DND-41 (cell line): Measurements from ENCODE around the gene PPIL6.

ENCODE experiments used
- ATAC-seq: fragments of 200-7000 bp; cut with Tn5 transposase; 3 replicates; pipeline ENCODE4 v1.9.1; 2021; ENCODE audit warnings: low read depth; ENCODE audit not compliant: insufficient read depth
- DNase-seq: peaks from one replicate; pipeline ENCODE4 v3.0.0-alpha.2; 2020
- H2AFZ ChIP-seq: 2 replicates; pipeline ENCODE4 v1.6.0; 2012; ENCODE audit warnings: low read depth, low read length
- H3K27ac ChIP-seq: 2 replicates; pipeline ENCODE4 v1.5.1; 2012; ENCODE audit warnings: low read length, inconsistent platforms
- H3K27me3 ChIP-seq: fragments of 200-600 bp; sonication (generic); 2 replicates; pipeline ENCODE4 v1.6.0; 2012; ENCODE audit warnings: low read length, mild to moderate bottlenecking, inconsistent platforms; ENCODE audit not compliant: insufficient read depth, poor library complexity
- H3K36me3 ChIP-seq: 2 replicates; pipeline ENCODE4 v1.5.1; 2012; ENCODE audit warnings: low read length, inconsistent platforms; ENCODE audit not compliant: insufficient read depth
- H3K4me1 ChIP-seq: 2 replicates; pipeline ENCODE4 v1.5.1; 2012; ENCODE audit warnings: mild to moderate bottlenecking, low read length; ENCODE audit not compliant: insufficient read depth
- H3K4me2 ChIP-seq: 2 replicates; pipeline ENCODE4 v1.6.0; 2012; ENCODE audit warnings: mild to moderate bottlenecking, moderate library complexity, low read length, inconsistent platforms; ENCODE audit not compliant: insufficient read depth
- H3K4me3 ChIP-seq, 2 experiments: fragments of 200-600 bp in 1 of 2; shearing (Covaris generic) in 1 of 2; 2 replicates each; pipeline ENCODE4 v1.5.1; 2012 to 2016; ENCODE audit warnings: inconsistent platforms in 2 of 2, low read length in 2 of 2, mild to moderate bottlenecking in 2 of 2, low read depth in 1 of 2, moderate library complexity in 1 of 2
- H3K79me2 ChIP-seq: 2 replicates; pipeline ENCODE4 v1.6.0; 2012; ENCODE audit warnings: low read length, inconsistent platforms; ENCODE audit not compliant: insufficient read depth
- H3K9ac ChIP-seq: 2 replicates; pipeline ENCODE4 v1.6.0; 2012; ENCODE audit warnings: low read depth, mild to moderate bottlenecking, inconsistent platforms, low read length, moderate library complexity
- H3K9me3 ChIP-seq: 2 replicates; pipeline ENCODE4 v1.5.1; 2012; ENCODE audit warnings: low read length, moderate library complexity, mild to moderate bottlenecking, inconsistent platforms; ENCODE audit not compliant: insufficient read depth, severe bottlenecking
- H4K20me1 ChIP-seq: 2 replicates; pipeline ENCODE4 v1.6.0; 2012; ENCODE audit warnings: low read length; ENCODE audit not compliant: insufficient read depth
- EZH2 ChIP-seq: IDR thresholded peaks from 3 replicates; pipeline ENCODE4 v1.6.1; 2012; ENCODE audit warnings: borderline replicate concordance, low read depth, mild to moderate bottlenecking, moderate library complexity, low read length, inconsistent platforms; ENCODE audit not compliant: severe bottlenecking
- TF ChIP-seq, protein P1 (sequence below): IDR thresholded peaks from 2 replicates; pipeline ENCODE4 v1.5.1; 2012; ENCODE audit warnings: borderline replicate concordance, low read length, moderate library complexity, mild to moderate bottlenecking; ENCODE audit not compliant: poor library complexity, severe bottlenecking; ENCODE audit errors: extremely low read depth

Gene PPIL6

DNA sequence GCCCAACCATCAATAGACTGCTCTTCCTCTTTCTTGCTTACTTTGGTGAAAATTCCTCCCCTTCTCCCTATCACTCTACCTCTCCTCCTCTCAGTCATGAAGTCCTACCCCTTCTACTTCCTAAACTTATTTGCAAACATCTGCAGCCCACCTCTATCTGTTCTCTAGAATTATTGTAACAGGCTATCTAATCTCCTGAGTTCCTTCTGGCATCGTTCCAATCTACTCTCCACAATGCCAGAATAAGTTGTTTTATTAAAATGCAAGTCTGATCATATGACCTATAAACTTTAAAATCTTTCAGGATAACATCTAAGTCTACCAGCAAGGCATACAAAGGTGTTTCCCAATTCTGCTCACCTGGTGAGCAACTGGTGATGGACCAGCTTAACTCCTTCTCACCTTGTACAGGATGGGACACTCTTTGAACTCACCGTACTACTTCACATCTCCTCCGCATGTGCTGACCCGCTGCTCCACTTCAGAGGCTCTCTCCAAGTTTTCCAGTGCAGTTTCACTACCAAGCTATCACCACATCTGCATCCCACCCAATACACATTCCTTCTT lies 66.0 kb downstream of the PPIL6 start:
- peaks cover 55% of the 10 kb centered on the region for H3K79me2 ChIP-seq
- H3K36me3 ChIP-seq, result peaks cover 95% of the 10 kb centered on the region
- no peak overlapping the region for H3K4me3 ChIP-seq
- ATAC-seq, result no peak
- no peak overlapping the region for H2AFZ ChIP-seq
- no peak overlapping the region for H3K9ac ChIP-seq
- DNase-seq, result no peak
- TF ChIP-seq EZH2, result no peak
- TF ChIP-seq, protein P1, sequence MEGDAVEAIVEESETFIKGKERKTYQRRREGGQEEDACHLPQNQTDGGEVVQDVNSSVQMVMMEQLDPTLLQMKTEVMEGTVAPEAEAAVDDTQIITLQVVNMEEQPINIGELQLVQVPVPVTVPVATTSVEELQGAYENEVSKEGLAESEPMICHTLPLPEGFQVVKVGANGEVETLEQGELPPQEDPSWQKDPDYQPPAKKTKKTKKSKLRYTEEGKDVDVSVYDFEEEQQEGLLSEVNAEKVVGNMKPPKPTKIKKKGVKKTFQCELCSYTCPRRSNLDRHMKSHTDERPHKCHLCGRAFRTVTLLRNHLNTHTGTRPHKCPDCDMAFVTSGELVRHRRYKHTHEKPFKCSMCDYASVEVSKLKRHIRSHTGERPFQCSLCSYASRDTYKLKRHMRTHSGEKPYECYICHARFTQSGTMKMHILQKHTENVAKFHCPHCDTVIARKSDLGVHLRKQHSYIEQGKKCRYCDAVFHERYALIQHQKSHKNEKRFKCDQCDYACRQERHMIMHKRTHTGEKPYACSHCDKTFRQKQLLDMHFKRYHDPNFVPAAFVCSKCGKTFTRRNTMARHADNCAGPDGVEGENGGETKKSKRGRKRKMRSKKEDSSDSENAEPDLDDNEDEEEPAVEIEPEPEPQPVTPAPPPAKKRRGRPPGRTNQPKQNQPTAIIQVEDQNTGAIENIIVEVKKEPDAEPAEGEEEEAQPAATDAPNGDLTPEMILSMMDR, result no peak
- H3K4me2 ChIP-seq, result no peak overlapping the region
- H3K9me3 ChIP-seq, result no peaks in the 10 kb centered on the region
- peaks cover 33% of the 10 kb centered on the region; the same call in 1 of the 2 replicates for H4K20me1 ChIP-seq
- H3K27me3 ChIP-seq, result no peaks in the 10 kb centered on the region
- H3K4me1 ChIP-seq, result peaks cover 12% of the 10 kb centered on the region
- no peak overlapping the region for H3K27ac ChIP-seq

DNA sequence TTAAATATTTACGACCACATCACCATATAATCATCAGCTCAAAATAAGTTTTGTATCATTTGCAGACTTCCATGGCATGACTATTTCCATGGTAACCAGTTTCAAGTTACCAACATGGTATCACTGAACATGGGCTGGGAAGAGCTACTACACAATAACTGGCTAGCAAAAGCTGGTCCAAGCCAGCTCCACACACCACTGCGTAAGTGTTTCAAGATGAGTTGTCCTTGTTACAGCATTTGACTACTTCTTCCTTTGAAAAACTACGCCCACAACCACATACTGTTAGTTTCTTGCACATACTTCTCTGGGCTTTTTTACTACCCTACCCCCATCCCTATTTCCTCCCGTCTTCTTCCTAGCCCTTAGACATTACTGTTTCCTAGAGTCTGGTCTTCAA lies 66.7 kb downstream of the PPIL6 start:
- Histone ChIP-seq H3K36me3 (peaks cover 95% of the 10 kb centered on the region), H3K4me1 (peaks cover 6% of the 10 kb centered on the region; the same call in 1 of the 2 replicates), H3K9ac (no peak overlapping the region), H4K20me1 (peaks cover 27% of the 10 kb centered on the region; the same call in 1 of the 2 replicates), H3K4me3 (no peak overlapping the region), H3K79me2 (peaks cover 52% of the 10 kb centered on the region), H3K27ac (no peak overlapping the region), H3K9me3 (no peaks in the 10 kb centered on the region), H2AFZ (no peak overlapping the region), H3K27me3 (no peaks in the 10 kb centered on the region), H3K4me2 (no peak overlapping the region)
- DNase-seq (no peak), ATAC-seq (no peak)
- no peak for TF ChIP-seq EZH2
- TF ChIP-seq, protein P1, result no peak

DNA sequence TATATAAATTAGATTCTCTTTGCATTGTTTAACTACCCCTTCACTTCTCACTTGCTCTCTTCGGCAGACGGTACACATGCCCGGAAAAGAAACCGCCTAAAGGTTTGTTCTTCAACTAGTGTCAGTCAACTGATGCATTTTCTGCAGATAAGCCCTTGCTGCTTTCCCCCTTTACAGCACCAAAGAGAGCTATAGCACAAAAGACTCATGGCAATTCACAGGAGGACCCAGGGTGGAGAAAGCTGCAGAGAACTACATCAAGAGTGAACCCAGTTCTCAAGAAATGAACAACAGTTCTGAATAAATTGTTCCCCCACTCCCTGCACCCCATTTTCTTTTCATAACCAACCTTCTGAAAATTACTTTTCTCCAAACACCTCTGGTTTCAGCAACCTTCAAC lies 67.1 kb downstream of the PPIL6 start:
- H3K4me1 ChIP-seq, result peaks cover 6% of the 10 kb centered on the region; the same call in 1 of the 2 replicates
- DNase-seq (no peak), ATAC-seq (no peak)
- H3K27ac ChIP-seq, result no peak overlapping the region
- H3K9me3 ChIP-seq, result no peaks in the 10 kb centered on the region
- TF ChIP-seq EZH2, result no peak
- TF ChIP-seq, protein P1, result no peak
- no peaks in the 10 kb centered on the region for H3K27me3 ChIP-seq
- no peak overlapping the region for H2AFZ ChIP-seq
- H4K20me1 ChIP-seq, result peaks cover 24% of the 10 kb centered on the region; the same call in 1 of the 2 replicates
- H3K4me2 ChIP-seq, result no peak overlapping the region
- H3K79me2 ChIP-seq, result peaks cover 49% of the 10 kb centered on the region
- H3K36me3 ChIP-seq, result peaks cover 96% of the 10 kb centered on the region
- H3K9ac ChIP-seq, result no peak overlapping the region
- no peak overlapping the region for H3K4me3 ChIP-seq

DNA sequence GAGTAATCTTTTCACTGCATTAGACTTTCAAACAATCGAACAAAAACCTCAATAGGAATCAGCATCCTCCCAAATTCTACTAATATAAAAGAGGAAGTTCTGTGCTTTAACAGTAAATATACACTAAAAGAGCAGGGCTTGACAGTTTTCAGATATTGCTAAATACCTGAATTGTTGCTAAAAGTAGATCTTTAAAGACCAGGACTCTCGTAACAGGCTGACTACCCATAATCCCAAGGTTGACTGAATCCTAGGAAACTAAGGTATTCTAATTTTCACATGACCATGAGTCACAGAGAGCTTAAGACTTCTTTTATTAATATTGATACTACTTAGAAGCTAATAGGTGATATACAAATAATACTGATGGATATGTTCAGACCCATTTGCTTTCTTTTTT lies 68.3 kb downstream of the PPIL6 start:
- no peak overlapping the region for H3K27ac ChIP-seq
- H3K9ac ChIP-seq, result no peak overlapping the region
- ATAC-seq, result no peak
- H3K27me3 ChIP-seq, result no peaks in the 10 kb centered on the region
- no peak overlapping the region for H3K4me2 ChIP-seq
- peaks cover 15% of the 10 kb centered on the region; the same call in 1 of the 2 replicates for H4K20me1 ChIP-seq
- no peak overlapping the region for H3K4me3 ChIP-seq
- H3K36me3 ChIP-seq, result peaks cover 96% of the 10 kb centered on the region
- H3K9me3 ChIP-seq, result no peaks in the 10 kb centered on the region
- peaks cover 2% of the 10 kb centered on the region; the same call in 1 of the 2 replicates for H3K4me1 ChIP-seq
- TF ChIP-seq EZH2, result no peak
- TF ChIP-seq, protein P1, result no peak
- H3K79me2 ChIP-seq, result peaks cover 37% of the 10 kb centered on the region
- DNase-seq, result no peak
- H2AFZ ChIP-seq, result no peak overlapping the region
